Neural cell (in vitro differentiated cells): ENCODE data around the gene DUSP28. TPM values are rescaled to one million over a fixed set of nuclear protein-coding genes. Genes with fewer than 3 reads are reported as not detected.

Experiments used
- H2AFZ ChIP-seq: fragments of 200-600, 300-800 bp; sonication (generic), shearing (Covaris generic); 2 replicates; pipeline ENCODE4 v1.6.0; 2014; ENCODE audit warnings: low read depth, mild to moderate bottlenecking, antibody characterized with exemption, low read length, moderate library complexity
- H3F3A ChIP-seq: fragments of 200-600 bp; shearing (Covaris generic); 2 replicates; pipeline ENCODE4 v1.6.1; 2016; ENCODE audit warnings: mild to moderate bottlenecking, moderate library complexity, mixed read lengths, antibody characterized with exemption, low read length; ENCODE audit not compliant: insufficient read depth, poor library complexity, severe bottlenecking
- H3K27ac ChIP-seq: fragments of 200-600, 300-800 bp; sonication (generic), shearing (Covaris generic); 2 replicates; pipeline ENCODE4 v1.5.1; 2014; ENCODE audit warnings: mild to moderate bottlenecking, low read length, moderate library complexity
- H3K27me3 ChIP-seq: fragments of 300-800, 200-600 bp; sonication (generic), shearing (Covaris generic); 2 replicates; pipeline ENCODE4 v1.6.0; 2014; ENCODE audit warnings: mild to moderate bottlenecking, low read depth, low read length, moderate library complexity; ENCODE audit not compliant: insufficient read depth
- H3K36me3 ChIP-seq: fragments of 300-800, 200-600 bp; sonication (generic), shearing (Covaris generic); 2 replicates; pipeline ENCODE4 v1.5.1; 2014; ENCODE audit warnings: mild to moderate bottlenecking, antibody characterized with exemption, low read length, moderate library complexity; ENCODE audit not compliant: insufficient read depth
- H3K4me2 ChIP-seq: fragments of 300-800, 200-600 bp; sonication (generic), shearing (Covaris generic); 2 replicates; pipeline ENCODE4 v1.6.0; 2014; ENCODE audit warnings: mild to moderate bottlenecking, low read length
- H3K4me3 ChIP-seq: fragments of 300-800, 200-600 bp; sonication (generic), shearing (Covaris generic); 2 replicates; pipeline ENCODE4 v1.5.1; 2014; ENCODE audit warnings: mild to moderate bottlenecking, low read length, moderate library complexity
- H3K79me2 ChIP-seq: fragments of 200-600 bp; shearing (Covaris generic); replicated peaks from 2 replicates; pipeline ENCODE4 v1.6.0; 2014; ENCODE audit warnings: mild to moderate bottlenecking, low read length, moderate library complexity; ENCODE audit not compliant: insufficient read depth
- H3K9ac ChIP-seq: fragments of 300-800, 200-600 bp; sonication (generic), shearing (Covaris generic); 2 replicates; pipeline ENCODE4 v1.6.1; 2016; ENCODE audit warnings: mild to moderate bottlenecking, low read length, mixed read lengths
- H3K9me2 ChIP-seq: fragments of 200-600 bp; shearing (Covaris generic); 2 replicates; pipeline ENCODE4 v1.6.1; 2016; ENCODE audit warnings: mild to moderate bottlenecking, low read length, mixed read lengths; ENCODE audit not compliant: insufficient read depth
- H3K9me3 ChIP-seq: fragments of 200-600, 300-800 bp; sonication (generic), shearing (Covaris generic); 2 replicates; pipeline ENCODE4 v1.6.1; 2016; ENCODE audit warnings: mild to moderate bottlenecking, mixed run types, low read length, moderate library complexity, mixed read lengths
- H4K20me1 ChIP-seq: fragments of 200-600 bp; shearing (Covaris generic); 2 replicates; pipeline ENCODE4 v1.6.1; 2016; ENCODE audit warnings: mild to moderate bottlenecking, mixed run types; ENCODE audit not compliant: insufficient read depth
- EP300 ChIP-seq: fragments of 450-650 bp; conservative IDR thresholded peaks from 2 replicates; pipeline ENCODE4 v1.6.1; 2014; ENCODE audit warnings: antibody characterized with exemption, mild to moderate bottlenecking, moderate library complexity; ENCODE audit not compliant: poor library complexity, severe bottlenecking
- EZH2 ChIP-seq: fragments of 200-600, 300-800 bp; shearing (Covaris generic), sonication (generic); IDR thresholded peaks from 2 replicates; pipeline ENCODE4 v1.6.1; 2014; ENCODE audit warnings: antibody characterized with exemption, low read length, borderline replicate concordance, mild to moderate bottlenecking; ENCODE audit not compliant: insufficient read depth, poor library complexity, severe bottlenecking
- MXI1 ChIP-seq: fragments of 450-650 bp; conservative IDR thresholded peaks from 2 replicates; pipeline ENCODE4 v1.6.1; 2014; ENCODE audit warnings: antibody characterized with exemption, mild to moderate bottlenecking; ENCODE audit not compliant: poor library complexity, severe bottlenecking
- POLR2AphosphoS5 ChIP-seq: IDR thresholded peaks from 2 replicates; pipeline ENCODE4 v1.6.1; 2012
- RAD21 ChIP-seq: fragments of 450-650 bp; conservative IDR thresholded peaks from 2 replicates; pipeline ENCODE4 v1.6.1; 2014; ENCODE audit warnings: antibody characterized with exemption, mild to moderate bottlenecking, moderate library complexity
- SMC3 ChIP-seq: fragments of 450-650 bp; conservative IDR thresholded peaks from 2 replicates; pipeline ENCODE4 v1.6.1; 2014; ENCODE audit warnings: antibody characterized with exemption, mild to moderate bottlenecking, moderate library complexity; ENCODE audit not compliant: poor library complexity
- TAF1 ChIP-seq: IDR thresholded peaks from 2 replicates; pipeline ENCODE4 v1.6.1; 2012; ENCODE audit warnings: low read depth
- polyA plus RNA-seq: library from polyadenylated mRNA; depleted of rRNA; stranded (reverse); fragments of >200 nt; gene quantifications from 2 replicates; pipeline ENCODE4 v1.2.3, GENCODE V29; 2014
- TF ChIP-seq, protein P1 (sequence below): IDR thresholded peaks from 2 replicates; pipeline ENCODE4 v1.6.1; 2012; ENCODE audit warnings: borderline replicate concordance
- TF ChIP-seq, protein P2 (sequence below): fragments of 450-650 bp; IDR thresholded peaks from 2 replicates; pipeline ENCODE4 v1.5.1; 2014; ENCODE audit warnings: antibody characterized with exemption, mild to moderate bottlenecking, moderate library complexity; ENCODE audit not compliant: poor library complexity, severe bottlenecking

DUSP28 gene
- polyA plus RNA-seq, 1 donor from 2014 or later: 26.6 TPM

DNA sequence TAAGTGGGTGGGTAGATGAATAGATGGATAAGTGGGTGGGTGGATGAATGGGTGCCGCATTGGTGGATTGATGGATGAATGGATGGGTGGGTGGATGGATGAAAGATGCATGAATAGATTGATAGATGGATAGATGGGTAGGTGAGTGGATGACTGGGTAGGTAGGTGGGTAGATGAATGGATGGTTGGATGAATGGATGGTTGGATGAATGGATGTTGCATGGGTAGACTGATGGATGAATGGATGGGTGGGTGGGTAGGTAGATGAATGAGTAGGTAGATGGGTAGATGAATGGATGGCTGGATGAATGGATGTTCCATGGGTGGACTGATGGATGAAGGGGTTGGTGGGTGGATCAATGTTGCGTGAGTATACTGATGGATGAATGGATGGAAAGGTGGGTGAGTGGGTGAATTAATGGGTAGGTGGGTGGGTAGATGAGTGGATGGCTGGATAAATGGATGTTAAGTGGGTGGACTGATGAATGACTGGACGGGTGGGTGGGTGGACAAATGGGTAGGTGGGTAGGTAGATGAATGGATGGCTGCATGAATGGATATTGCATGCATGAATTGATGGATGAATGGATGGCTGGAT, 32.9 kb upstream of the DUSP28 start:
- Histone ChIP-seq H3K27ac (no peak overlapping the region), H3K9me3 (peaks cover 16% of the 10 kb centered on the region), H3K36me3 (peaks cover 4% of the 10 kb centered on the region), H3K9ac (no peak overlapping the region), H3K27me3 (no peaks in the 10 kb centered on the region), H3K4me2 (no peak overlapping the region), H4K20me1 (no peaks in the 10 kb centered on the region), H3K79me2 (no peaks in the 10 kb centered on the region), H3K9me2 (no peaks in the 10 kb centered on the region), H3K4me3 (no peak overlapping the region), H2AFZ (no peak overlapping the region), H3F3A (no peaks in the 10 kb centered on the region)
- TF ChIP-seq, protein P1, sequence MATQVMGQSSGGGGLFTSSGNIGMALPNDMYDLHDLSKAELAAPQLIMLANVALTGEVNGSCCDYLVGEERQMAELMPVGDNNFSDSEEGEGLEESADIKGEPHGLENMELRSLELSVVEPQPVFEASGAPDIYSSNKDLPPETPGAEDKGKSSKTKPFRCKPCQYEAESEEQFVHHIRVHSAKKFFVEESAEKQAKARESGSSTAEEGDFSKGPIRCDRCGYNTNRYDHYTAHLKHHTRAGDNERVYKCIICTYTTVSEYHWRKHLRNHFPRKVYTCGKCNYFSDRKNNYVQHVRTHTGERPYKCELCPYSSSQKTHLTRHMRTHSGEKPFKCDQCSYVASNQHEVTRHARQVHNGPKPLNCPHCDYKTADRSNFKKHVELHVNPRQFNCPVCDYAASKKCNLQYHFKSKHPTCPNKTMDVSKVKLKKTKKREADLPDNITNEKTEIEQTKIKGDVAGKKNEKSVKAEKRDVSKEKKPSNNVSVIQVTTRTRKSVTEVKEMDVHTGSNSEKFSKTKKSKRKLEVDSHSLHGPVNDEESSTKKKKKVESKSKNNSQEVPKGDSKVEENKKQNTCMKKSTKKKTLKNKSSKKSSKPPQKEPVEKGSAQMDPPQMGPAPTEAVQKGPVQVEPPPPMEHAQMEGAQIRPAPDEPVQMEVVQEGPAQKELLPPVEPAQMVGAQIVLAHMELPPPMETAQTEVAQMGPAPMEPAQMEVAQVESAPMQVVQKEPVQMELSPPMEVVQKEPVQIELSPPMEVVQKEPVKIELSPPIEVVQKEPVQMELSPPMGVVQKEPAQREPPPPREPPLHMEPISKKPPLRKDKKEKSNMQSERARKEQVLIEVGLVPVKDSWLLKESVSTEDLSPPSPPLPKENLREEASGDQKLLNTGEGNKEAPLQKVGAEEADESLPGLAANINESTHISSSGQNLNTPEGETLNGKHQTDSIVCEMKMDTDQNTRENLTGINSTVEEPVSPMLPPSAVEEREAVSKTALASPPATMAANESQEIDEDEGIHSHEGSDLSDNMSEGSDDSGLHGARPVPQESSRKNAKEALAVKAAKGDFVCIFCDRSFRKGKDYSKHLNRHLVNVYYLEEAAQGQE: no peak
- TF ChIP-seq MXI1 (no peak), EZH2 (no peak), SMC3 (no peak), RAD21 (no peak), TAF1 (no peak), POLR2AphosphoS5 (no peak), EP300 (no peak)
- TF ChIP-seq, protein P2, sequence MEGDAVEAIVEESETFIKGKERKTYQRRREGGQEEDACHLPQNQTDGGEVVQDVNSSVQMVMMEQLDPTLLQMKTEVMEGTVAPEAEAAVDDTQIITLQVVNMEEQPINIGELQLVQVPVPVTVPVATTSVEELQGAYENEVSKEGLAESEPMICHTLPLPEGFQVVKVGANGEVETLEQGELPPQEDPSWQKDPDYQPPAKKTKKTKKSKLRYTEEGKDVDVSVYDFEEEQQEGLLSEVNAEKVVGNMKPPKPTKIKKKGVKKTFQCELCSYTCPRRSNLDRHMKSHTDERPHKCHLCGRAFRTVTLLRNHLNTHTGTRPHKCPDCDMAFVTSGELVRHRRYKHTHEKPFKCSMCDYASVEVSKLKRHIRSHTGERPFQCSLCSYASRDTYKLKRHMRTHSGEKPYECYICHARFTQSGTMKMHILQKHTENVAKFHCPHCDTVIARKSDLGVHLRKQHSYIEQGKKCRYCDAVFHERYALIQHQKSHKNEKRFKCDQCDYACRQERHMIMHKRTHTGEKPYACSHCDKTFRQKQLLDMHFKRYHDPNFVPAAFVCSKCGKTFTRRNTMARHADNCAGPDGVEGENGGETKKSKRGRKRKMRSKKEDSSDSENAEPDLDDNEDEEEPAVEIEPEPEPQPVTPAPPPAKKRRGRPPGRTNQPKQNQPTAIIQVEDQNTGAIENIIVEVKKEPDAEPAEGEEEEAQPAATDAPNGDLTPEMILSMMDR: no peak

DNA sequence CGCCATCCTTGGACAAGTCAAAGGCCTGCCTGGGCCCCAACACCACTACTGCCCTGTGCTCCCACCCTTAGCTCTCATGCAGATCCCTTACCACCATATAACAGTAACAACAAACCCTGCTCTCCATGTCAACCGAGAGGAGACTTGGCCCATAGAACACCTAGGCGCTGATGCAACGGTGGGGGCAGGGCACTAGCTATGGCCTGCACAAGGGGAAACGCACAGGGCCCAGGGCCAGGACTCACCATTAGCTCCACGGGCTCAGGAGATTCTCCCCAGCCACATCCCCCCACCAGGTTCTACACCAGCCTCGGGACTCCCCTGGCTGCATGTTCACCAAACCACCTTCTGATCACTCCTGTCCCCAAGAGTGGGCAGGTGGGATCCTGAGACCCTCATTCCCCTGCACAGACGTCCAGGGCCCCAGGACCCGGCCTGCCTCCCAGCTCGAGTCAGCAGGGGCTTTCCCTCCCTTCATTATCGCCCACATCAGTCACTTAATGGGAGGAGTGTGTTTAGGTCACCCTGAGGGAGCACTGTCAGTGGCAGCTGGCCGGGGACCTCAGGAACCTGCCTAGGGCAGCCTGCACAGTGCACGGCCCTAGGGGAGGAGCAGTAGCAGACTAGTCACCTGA, 31.6 kb upstream of the DUSP28 start:
- Histone ChIP-seq H4K20me1 (no peaks in the 10 kb centered on the region), H2AFZ (no peak overlapping the region), H3K79me2 (no peaks in the 10 kb centered on the region), H3K9ac (no peak overlapping the region), H3K4me3 (no peak overlapping the region), H3K27ac (no peak overlapping the region), H3K36me3 (peaks cover 4% of the 10 kb centered on the region), H3K9me3 (peaks cover 19% of the 10 kb centered on the region), H3K9me2 (no peaks in the 10 kb centered on the region), H3F3A (no peaks in the 10 kb centered on the region), H3K4me2 (no peak overlapping the region), H3K27me3 (no peaks in the 10 kb centered on the region)
- no peak for TF ChIP-seq EZH2
- no peak for TF ChIP-seq EP300
- TF ChIP-seq RAD21: no peak
- TF ChIP-seq SMC3: no peak
- TF ChIP-seq MXI1: no peak
- TF ChIP-seq, protein P1: no peak
- no peak for TF ChIP-seq TAF1
- TF ChIP-seq, protein P2: no peak
